Measurements from ENCODE around the gene ANGPTL1.

ANGPTL1 gene

GRCh38 chr1:178870944-178871343 is at the start of gene ANGPTL1:
Gene ANGPTL1, minus strand, starts transcription at chr1:178871077. Its CDS starts 5,301 bp downstream, at chr1:178865776.
- TF ChIP-seq CTCF (IDR thresholded peaks at IDR 0.05) = no peak

- no peak for TF ChIP-seq CTCF (IDR thresholded peaks at IDR 0.05)
These were observed 48.7 kb upstream of the ANGPTL1 start for GRCh38 chr1:178919581-178919980.

GRCh38 chr1:178918955-178919354 is 48.1 kb upstream of the ANGPTL1 start:
- TF ChIP-seq CTCF (IDR thresholded peaks at IDR 0.05) = no peak

GRCh38 chr1:178918308-178918707 is 47.4 kb upstream of the ANGPTL1 start:
- TF ChIP-seq CTCF (IDR thresholded peaks at IDR 0.05) = no peak

- TF ChIP-seq CTCF (IDR thresholded peaks at IDR 0.05) = no peak
These were observed 45.7 kb upstream of the ANGPTL1 start for GRCh38 chr1:178916448-178917174.

- TF ChIP-seq CTCF (IDR thresholded peaks at IDR 0.05) = no peak
These were observed 41.7 kb upstream of the ANGPTL1 start for GRCh38 chr1:178912597-178912996.

GRCh38 chr1:178910023-178910422 is 39.1 kb upstream of the ANGPTL1 start:
- TF ChIP-seq CTCF (IDR thresholded peaks at IDR 0.05) = no peak

- TF ChIP-seq CTCF (IDR thresholded peaks at IDR 0.05) = no peak
These were observed 37.5 kb upstream of the ANGPTL1 start for GRCh38 chr1:178908358-178908757.

All from LNCAP (cell line).